GM21390 (cell line): ENCODE data around the gene FGR.
"Not testable (repeated sequence)": the region's sequence is repeated elsewhere in the genome, so short reads cannot be mapped to it uniquely, and the experiment has no call there.

Experiments used
- ATAC-seq: cut with Tn5 transposase; IDR thresholded peaks from one replicate; pipeline ENCODE4 v1.9.1; 2021; ENCODE audit not compliant: unreplicated experiment

The FGR gene

DNA sequence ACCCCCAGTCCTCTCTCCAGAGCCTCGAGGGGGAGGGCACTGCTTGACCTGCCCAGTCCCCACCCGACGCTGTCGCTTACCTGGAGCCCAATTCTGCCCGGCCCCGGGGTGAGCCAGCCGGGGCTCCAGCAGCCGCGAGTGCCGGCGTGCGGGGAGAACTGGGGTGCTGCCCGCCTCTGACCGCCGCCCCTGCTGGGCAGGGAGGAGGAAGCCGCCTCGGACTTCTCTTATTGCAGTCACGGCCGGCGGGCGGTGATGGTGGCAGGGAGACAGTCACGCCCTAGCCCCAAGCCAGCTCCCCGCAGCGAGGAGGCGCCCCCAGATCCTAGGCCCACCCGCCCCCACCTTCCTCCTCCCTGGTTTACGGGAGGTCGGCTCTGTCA lies at the start of gene FGR:
FGR (minus strand) TSS at position 201 of the 383 bp plus-strand sequence. CDS start 11,269 bp downstream, outside the sequence.
- ATAC-seq = no peak

- ATAC-seq = no peak
Observed at GRCh38 chr1:27684176-27684575, 49.2 kb upstream of the FGR start.

GRCh38 chr1:27682351-27682944 lies 47.5 kb upstream of the FGR start:
- no peak for ATAC-seq

DNA sequence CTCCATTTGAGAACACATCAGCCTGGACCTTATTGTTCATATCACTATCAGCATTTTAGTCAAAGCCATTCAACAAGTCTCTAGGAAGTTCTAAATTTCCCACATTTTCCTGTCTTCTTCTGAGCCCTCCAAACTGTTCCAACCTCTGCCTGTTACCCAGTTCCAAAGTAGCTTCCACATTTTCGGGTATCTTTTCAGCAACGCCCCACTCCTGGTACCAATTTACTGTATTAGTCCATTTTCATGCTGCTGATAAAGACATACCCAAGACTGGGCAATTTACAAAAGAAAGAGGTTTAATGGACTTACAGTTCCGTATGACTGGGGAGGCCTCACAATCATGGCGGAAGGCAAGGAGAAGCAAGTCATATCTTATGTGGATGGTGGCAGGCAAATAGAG lies 46.6 kb upstream of the FGR start:
- ATAC-seq = not testable (repeated sequence)

- not testable (repeated sequence) for ATAC-seq
Observed at GRCh38 chr1:27680225-27680791, 45.3 kb upstream of the FGR start.

DNA sequence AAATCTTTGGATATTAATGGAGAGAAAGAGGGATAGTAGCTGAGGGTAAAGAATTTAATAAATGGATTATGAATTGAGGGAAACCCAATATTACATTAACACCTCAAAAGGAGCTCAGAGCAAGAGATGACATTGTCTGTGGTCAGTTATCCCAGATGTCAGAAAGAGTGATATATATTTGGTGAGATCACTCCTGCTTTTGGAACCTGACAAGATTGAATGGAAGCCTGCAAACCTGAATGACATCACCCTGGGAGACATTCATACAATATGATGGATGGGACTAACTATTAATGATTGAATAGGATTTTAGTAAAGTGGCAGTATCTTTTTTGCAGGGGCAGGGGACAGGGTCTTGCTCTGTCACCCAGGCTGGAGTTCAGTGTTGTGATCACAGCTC lies 43.8 kb upstream of the FGR start:
- no peak for ATAC-seq

DNA sequence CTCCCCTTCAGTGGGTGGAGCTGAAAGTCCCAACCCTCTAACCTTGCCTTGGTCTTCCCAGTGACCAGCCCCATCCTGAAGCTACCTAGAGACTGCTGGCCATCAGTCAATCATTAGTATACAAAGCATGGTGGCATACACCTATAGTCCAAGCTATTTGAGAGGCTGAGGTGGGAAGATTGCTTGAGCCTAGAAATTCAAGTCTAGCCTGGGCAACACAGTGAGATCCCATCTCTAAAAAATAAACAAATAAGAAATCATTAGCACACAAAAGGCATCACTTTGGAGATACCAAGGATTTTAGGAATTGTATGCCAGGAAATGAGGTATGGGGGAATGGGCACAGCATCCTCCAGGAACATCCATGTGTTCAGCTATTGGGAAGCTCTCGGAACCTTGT lies 41.4 kb upstream of the FGR start:
- no peak for ATAC-seq

GRCh38 chr1:27672750-27673112 lies 37.7 kb upstream of the FGR start:
- no peak for ATAC-seq

DNA sequence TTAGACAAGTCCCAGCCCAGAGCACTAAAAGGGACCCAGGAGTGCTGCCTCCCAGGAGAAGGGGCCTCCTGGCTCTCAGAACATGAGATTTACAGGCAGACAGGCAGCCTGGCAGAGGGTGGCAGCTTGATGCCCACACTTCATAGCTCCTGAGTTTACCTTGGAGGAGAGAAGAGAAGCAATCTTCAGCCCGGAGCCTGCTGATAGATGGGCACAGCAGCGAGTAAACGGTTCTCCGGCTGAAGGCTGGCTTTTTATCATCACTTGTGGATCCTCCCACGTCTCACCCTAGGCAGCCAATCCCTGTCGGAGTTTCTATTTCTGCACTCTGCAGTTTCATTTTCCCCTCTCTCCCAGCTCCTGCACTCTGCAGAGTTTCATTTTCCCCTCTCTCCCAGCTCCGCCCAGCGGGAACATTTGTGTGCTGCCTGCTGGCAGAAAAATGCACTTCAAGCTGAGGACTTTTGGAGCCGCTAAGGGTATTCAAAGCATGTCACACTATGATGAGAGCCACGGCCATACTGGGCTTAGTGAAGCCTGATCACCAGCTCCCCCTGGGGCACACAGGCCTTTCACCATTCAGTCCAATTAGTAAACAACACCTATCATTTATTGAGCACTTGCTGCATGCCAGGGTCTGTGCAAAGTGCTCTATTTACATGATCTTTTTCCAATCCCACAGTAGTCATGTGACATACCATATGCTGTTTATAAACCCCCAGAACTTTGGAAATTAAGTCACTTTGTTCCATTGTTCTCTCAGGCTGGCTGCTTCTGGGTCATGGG lies 37.2 kb upstream of the FGR start, which contains the start of gene IFI6:
IFI6 (minus strand) TSS at position 229 of the 786 bp plus-strand sequence. CDS start 2,878 bp downstream, outside the sequence.
- peak; percentile 77 for ATAC-seq

- no peak for ATAC-seq
Observed at GRCh38 chr1:27669876-27670275, 34.9 kb upstream of the FGR start.

DNA sequence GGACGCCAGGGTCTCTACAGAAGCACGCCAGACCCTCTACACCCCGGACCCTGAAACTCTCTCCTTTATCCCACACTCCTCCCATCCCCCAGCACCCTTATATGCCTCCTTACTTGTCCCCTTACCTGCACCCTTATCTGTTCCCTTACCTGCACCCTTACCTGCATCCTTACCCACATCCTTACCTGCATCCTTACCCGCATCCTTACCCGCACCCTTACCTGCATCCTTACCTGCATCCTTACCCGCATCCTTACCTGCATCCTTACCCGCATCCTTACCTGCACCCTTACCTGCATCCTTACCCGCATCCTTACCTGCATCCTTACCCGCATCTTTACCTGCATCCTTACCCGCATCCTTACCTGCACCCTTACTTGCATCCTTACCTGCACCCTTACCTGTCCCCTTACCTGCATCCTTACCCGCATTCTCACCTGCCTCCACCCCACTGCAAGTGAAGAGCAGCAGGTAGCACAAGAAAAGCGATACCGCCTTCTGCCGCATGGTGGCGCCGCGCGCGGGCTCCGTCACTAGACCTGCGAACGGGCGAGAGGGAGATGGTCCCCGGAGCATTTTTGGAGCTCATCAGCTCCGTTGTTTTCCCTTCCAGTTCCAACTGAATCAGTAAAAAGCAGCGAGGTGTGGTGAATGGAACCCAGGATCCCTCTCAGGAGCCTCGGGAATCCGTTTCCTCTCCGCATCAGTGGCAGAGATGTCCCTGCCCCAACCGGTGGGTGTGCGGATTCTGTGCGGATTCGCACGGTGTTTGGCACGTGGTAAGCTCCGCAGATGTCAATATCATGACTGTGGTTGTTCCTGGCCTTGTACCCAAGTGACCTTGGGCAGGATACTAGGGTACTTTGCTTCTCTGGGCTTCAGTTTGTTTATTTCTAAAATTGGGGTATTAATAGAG lies 34.1 kb upstream of the FGR start:
- no peak for ATAC-seq

GRCh38 chr1:27668121-27668807 lies 33.3 kb upstream of the FGR start:
- ATAC-seq = no peak

- no peak for ATAC-seq
Observed at GRCh38 chr1:27666791-27667254, 31.8 kb upstream of the FGR start.

GRCh38 chr1:27666294-27666693 lies 31.3 kb upstream of the FGR start:
- no peak for ATAC-seq

DNA sequence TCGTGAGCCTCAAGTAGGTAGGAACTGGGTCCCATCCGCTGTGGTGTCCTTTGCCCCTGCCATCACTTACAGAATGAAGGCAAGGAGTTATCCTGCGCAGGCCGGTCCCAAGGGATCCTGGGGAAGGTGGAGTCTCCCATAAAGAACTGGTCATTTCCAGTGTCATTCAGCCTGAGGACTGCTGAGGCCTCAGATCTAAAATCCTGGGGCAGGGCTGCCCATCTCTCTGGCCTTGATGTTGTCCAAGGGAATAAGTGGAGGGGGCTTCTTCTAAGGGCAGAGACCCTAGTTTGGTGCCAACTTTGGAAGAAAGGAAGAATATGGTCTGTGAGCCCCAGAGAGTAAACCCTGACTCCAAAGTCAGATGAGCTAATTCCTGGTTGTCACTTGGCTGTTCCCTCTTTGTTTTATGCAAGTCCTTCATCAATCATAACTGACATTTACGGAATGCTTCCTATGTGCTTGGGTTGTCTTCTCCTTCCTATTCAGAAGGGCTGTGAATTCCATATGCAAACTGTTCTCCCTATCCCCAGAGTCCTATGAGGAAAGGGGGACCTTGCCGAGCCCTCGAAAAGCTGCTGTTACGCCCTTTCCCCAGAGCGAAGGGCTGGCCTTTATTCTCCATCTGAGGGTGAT lies 30.1 kb upstream of the FGR start:
- ATAC-seq = no peak

- ATAC-seq = no peak
Observed at GRCh38 chr1:27664291-27664690, 29.3 kb upstream of the FGR start.

- no peak for ATAC-seq
Observed at GRCh38 chr1:27662707-27663393, 27.9 kb upstream of the FGR start.

GRCh38 chr1:27662261-27662660 lies 27.3 kb upstream of the FGR start:
- no peak for ATAC-seq

GRCh38 chr1:27661412-27662075 lies 26.6 kb upstream of the FGR start:
- ATAC-seq = no peak
